ENCODE measurements around the gene GALNS. TPM values are rescaled to one million over a fixed set of nuclear protein-coding genes. Genes with fewer than 3 reads are reported as not detected.

GALNS gene
- total and polyA plus RNA-seq, 10 donors = 9.7 to 71.6 (median 42.9) TPM

DNA sequence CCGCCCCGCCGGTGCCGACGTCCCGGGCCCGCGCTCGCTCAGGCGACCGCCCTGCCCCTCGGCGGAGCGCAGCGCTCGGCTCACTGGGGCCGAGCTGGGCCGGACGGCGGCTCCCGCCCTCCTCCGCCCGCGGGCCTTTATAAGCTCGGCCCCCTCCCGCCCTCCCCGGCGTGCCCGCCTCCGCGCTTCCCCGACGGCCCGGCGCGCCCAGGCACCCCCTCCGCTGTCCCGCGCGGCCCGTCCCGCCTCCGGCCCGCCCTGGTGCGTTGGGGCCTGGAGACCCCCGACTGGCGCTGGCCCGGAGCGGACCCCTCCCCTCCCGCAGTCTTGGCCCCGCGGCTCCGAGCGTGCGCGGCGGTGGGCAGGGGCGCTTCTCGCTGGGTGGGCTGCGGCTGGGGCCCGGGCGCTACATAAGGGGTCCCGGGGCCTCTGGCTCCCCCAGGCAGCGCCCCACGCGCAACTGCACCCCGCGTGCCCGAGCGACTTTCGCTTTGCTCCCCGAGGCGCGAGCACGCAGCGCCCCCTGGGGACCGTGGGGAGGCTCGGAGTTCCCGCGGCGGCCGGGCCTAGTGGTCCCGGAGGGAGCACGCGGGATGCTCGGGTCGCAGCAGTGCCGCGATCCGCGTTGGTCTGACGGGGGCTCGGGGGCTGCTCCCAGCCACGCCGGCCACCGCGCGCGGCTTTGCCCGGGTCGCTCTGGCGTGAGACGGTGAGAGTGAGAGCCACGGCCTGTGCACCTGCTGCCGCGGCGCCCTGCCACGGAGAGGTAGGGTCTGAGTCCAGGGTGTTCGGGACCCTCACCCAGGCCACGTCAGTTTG lies 71.4 kb downstream of the GALNS start, which contains the start of gene PIEZO1:
Gene PIEZO1 (minus strand): TSS at position 115 of the 819 bp plus-strand sequence. CDS start 256 bp downstream, outside the sequence.
- intact Hi-C loops (cut with DNase I; ENCODE audit: low total_unique reads) = loop anchor here (2.0 kb wide), 1 partner anchor 49 kb away; no protein-coding TSS in a partner anchor
- 2 to 10% (median 3%) methylated on average over 33 to 110 of the region's 110 CpGs for WGBS, 5 donors
- peak; percentile 97 for DNase-seq
- Histone ChIP-seq H3K4me3 (peak within 1 kb of the TSS; percentile 70 to 88 (median 81)), H3K36me3 (no peaks in the 10 kb centered on the region), H3K4me1 (peaks cover 42 to 63% (median 58%) of the 10 kb centered on the region in 6 donors), H3K9me3 (no peaks in the 10 kb centered on the region), H3K27ac (peak within 1 kb of the TSS; percentile 74 to 97 (median 92)), H3K27me3 (replicated peaks in 1 of 7) (no peaks in the 10 kb centered on the region)
- TF ChIP-seq POLR2A (IDR thresholded peaks at IDR 0.05) = peak in 1 of 3 donors; percentile 82
- TF ChIP-seq, protein P1, sequence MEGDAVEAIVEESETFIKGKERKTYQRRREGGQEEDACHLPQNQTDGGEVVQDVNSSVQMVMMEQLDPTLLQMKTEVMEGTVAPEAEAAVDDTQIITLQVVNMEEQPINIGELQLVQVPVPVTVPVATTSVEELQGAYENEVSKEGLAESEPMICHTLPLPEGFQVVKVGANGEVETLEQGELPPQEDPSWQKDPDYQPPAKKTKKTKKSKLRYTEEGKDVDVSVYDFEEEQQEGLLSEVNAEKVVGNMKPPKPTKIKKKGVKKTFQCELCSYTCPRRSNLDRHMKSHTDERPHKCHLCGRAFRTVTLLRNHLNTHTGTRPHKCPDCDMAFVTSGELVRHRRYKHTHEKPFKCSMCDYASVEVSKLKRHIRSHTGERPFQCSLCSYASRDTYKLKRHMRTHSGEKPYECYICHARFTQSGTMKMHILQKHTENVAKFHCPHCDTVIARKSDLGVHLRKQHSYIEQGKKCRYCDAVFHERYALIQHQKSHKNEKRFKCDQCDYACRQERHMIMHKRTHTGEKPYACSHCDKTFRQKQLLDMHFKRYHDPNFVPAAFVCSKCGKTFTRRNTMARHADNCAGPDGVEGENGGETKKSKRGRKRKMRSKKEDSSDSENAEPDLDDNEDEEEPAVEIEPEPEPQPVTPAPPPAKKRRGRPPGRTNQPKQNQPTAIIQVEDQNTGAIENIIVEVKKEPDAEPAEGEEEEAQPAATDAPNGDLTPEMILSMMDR (IDR thresholded peaks at IDR 0.05 in 8 of 11, conservative IDR thresholded peaks at IDR 0.05 in 3 of 11) = peak; percentile 79 to 97 (median 95)
- TF ChIP-seq POLR2AphosphoS5 (IDR thresholded peaks at IDR 0.05) = peak; percentile 83 to 90 (median 84)

DNA sequence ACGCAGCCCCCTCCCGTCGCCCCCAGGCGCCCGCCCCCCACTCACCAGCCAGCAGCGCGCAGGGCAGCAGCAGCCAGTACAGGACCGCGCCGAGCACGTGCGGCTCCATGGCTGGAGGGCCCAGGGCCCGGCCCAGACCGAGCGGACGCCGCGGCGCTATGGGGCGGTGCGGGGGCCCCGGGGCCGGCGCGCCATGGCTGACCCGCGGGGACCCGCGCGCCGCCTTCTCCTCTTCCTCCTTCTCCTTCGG lies 72.0 kb downstream of the GALNS start:
- 0 to 1% (median 1%) methylated on average over 11 to 32 of the region's 32 CpGs; no CpG with 5 or more reads in 2 of the 5 donors for WGBS, 5 donors

DNA sequence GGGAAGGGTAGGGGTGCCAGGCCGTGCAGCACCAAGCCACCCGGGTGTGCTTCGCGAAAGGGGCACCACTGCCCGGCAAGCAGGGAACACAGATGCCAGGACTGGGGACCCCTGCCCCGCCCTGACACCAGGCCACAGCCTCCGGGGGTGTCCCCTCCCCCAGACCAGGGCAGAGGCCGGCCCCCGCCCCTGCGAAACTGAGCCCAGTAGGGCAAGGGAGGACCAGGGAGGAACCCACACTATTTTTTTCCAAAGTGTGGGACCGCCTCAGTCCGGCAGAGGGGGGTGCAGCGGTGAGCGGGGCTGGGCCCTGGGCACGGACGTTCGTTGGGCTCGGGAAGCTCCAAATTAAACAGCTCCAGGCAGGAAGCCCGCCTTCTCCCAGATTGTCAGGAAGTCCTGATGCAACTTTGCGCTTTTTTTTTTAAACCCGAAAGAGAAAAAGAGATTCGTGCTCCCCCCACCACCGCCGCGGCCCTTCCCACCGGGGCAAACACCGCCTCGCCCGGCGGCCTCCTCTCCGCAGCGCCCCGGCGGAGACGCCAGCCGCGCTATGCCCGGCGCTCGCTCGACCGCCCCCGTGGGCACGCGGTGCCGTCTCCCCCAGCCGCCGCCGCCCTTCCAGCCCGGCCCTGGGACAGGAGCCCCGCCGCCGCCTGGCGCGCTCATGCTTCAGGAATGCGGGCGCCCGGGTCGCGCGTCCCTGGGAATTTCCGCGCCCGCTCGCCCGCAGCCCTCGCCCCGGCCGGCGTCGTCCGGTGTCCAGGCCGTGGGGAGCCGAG lies 72.5 kb downstream of the GALNS start:
- intact Hi-C loops (cut with DNase I; ENCODE audit: low total_unique reads) = loop anchor here (2.0 kb wide), 1 partner anchor 47 kb away; no protein-coding TSS in a partner anchor

More for the DNA sequence above, 72.0 kb downstream of the GALNS start:
- Histone ChIP-seq H3K4me1 (peaks cover 42 to 63% (median 58%) of the 10 kb centered on the region in 6 donors), H3K27me3 (replicated peaks in 1 of 7) (no peaks in the 10 kb centered on the region), H3K27ac (peak overlapping the region; percentile 74 to 97 (median 92)), H3K36me3 (no peaks in the 10 kb centered on the region), H3K9me3 (no peaks in the 10 kb centered on the region), H3K4me3 (peak overlapping the region; percentile 70 to 88 (median 81))
- intact Hi-C loops (cut with DNase I; ENCODE audit: low total_unique reads) = loop anchor here (2.0 kb wide), 1 partner anchor 48 kb away; no protein-coding TSS in a partner anchor
- TF ChIP-seq POLR2AphosphoS5 (IDR thresholded peaks at IDR 0.05) (no peak), POLR2A (IDR thresholded peaks at IDR 0.05) (no peak)
- TF ChIP-seq, protein P1 (IDR thresholded peaks at IDR 0.05 in 8 of 11, conservative IDR thresholded peaks at IDR 0.05 in 3 of 11) = no peak
- DNase-seq = no peak

More for the DNA sequence above, 72.5 kb downstream of the GALNS start:
- Histone ChIP-seq H3K36me3 (no peaks in the 10 kb centered on the region), H3K27ac (peak overlapping the region; percentile 74 to 97 (median 92)), H3K4me1 (peaks cover 42 to 63% (median 58%) of the 10 kb centered on the region in 6 donors), H3K27me3 (replicated peaks in 1 of 7) (no peaks in the 10 kb centered on the region), H3K9me3 (no peaks in the 10 kb centered on the region), H3K4me3 (peak overlapping the region; percentile 70 to 88 (median 81))
- 1 to 2% (median 1%) methylated on average over 22 to 74 of the region's 74 CpGs for WGBS, 5 donors
- TF ChIP-seq, protein P1 (IDR thresholded peaks at IDR 0.05 in 8 of 11, conservative IDR thresholded peaks at IDR 0.05 in 3 of 11) = peak; percentile 23 to 70 (median 55)
- TF ChIP-seq POLR2AphosphoS5 (IDR thresholded peaks at IDR 0.05) (peak; percentile 45 to 70 (median 69)), POLR2A (IDR thresholded peaks at IDR 0.05) (no peak)
- peak; percentile 89 for DNase-seq
